Measurements from ENCODE around the gene KRTAP16-1.

GRCh38 chr17:41304091-41304490 is 5.0 kb downstream of the KRTAP16-1 start:
- TF ChIP-seq CTCF (IDR thresholded peaks at IDR 0.05) = no peak
- TF ChIP-seq EMX1 (CRISPR knock-in tag; IDR thresholded peaks at IDR 0.05) = no peak
- TF ChIP-seq MAX (CRISPR knock-in tag; IDR thresholded peaks at IDR 0.05) = no peak
- TF ChIP-seq, protein P1, sequence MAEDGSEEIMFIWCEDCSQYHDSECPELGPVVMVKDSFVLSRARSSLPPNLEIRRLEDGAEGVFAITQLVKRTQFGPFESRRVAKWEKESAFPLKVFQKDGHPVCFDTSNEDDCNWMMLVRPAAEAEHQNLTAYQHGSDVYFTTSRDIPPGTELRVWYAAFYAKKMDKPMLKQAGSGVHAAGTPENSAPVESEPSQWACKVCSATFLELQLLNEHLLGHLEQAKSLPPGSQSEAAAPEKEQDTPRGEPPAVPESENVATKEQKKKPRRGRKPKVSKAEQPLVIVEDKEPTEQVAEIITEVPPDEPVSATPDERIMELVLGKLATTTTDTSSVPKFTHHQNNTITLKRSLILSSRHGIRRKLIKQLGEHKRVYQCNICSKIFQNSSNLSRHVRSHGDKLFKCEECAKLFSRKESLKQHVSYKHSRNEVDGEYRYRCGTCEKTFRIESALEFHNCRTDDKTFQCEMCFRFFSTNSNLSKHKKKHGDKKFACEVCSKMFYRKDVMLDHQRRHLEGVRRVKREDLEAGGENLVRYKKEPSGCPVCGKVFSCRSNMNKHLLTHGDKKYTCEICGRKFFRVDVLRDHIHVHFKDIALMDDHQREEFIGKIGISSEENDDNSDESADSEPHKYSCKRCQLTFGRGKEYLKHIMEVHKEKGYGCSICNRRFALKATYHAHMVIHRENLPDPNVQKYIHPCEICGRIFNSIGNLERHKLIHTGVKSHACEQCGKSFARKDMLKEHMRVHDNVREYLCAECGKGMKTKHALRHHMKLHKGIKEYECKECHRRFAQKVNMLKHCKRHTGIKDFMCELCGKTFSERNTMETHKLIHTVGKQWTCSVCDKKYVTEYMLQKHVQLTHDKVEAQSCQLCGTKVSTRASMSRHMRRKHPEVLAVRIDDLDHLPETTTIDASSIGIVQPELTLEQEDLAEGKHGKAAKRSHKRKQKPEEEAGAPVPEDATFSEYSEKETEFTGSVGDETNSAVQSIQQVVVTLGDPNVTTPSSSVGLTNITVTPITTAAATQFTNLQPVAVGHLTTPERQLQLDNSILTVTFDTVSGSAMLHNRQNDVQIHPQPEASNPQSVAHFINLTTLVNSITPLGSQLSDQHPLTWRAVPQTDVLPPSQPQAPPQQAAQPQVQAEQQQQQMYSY (CRISPR knock-in tag; IDR thresholded peaks at IDR 0.05) = no peak
- no peak for TF ChIP-seq NR2C2 (CRISPR knock-in tag; IDR thresholded peaks at IDR 0.05)
- TF ChIP-seq, protein P2, sequence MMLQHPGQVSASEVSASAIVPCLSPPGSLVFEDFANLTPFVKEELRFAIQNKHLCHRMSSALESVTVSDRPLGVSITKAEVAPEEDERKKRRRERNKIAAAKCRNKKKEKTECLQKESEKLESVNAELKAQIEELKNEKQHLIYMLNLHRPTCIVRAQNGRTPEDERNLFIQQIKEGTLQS (CRISPR knock-in tag; conservative IDR thresholded peaks at IDR 0.05) = no peak
- no peak for TF ChIP-seq ZNF121 (CRISPR knock-in tag; IDR thresholded peaks at IDR 0.05)
- no peak for TF ChIP-seq ARID4B (CRISPR knock-in tag; IDR thresholded peaks at IDR 0.05; ENCODE audit: borderline replicate concordance)
- no peak for TF ChIP-seq CBFB (CRISPR knock-in tag; IDR thresholded peaks at IDR 0.05; ENCODE audit: low read depth)
- no peak for TF ChIP-seq NR3C1 (CRISPR knock-in tag; conservative IDR thresholded peaks at IDR 0.05; ENCODE audit: low read depth)
